Sigmoid colon (tissue), 4 donors: Measurements from ENCODE around the gene BIRC6.

ENCODE experiments used
- EP300 ChIP-seq, 4 donors: sonication (generic); formaldehyde crosslinking; IDR thresholded peaks; one replicate each; pipeline ENCODE4 v1.6.1; 2017; ENCODE audit warnings: antibody characterized with exemption in 4 of 4
- POLR2A ChIP-seq, 2 donors: fragments of 450-650 bp; IDR thresholded peaks; one replicate each; pipeline ENCODE4 v1.6.1; 2016; ENCODE audit warnings: antibody characterized with exemption in 2 of 2, mild to moderate bottlenecking in 2 of 2, moderate library complexity in 2 of 2
- POLR2AphosphoS5 ChIP-seq, 4 donors: sonication (generic); formaldehyde crosslinking; IDR thresholded peaks; one replicate each; pipeline ENCODE4 v1.6.1; 2017; ENCODE audit warnings: antibody characterized with exemption in 4 of 4
- TF ChIP-seq, protein P1 (sequence below), 4 experiments: fragments of 450-650 bp in 3 of 4; fragments of 200-600 bp in 1 of 4; IDR thresholded peaks; one replicate each; pipeline ENCODE4 v1.5.1; 2016 to 2019; ENCODE audit warnings: antibody characterized with exemption in 4 of 4, mild to moderate bottlenecking in 3 of 4, moderate library complexity in 2 of 4

GRCh38 chr2:32310577-32310976, 46.2 kb upstream of the BIRC6 start:
- TF ChIP-seq, protein P1, sequence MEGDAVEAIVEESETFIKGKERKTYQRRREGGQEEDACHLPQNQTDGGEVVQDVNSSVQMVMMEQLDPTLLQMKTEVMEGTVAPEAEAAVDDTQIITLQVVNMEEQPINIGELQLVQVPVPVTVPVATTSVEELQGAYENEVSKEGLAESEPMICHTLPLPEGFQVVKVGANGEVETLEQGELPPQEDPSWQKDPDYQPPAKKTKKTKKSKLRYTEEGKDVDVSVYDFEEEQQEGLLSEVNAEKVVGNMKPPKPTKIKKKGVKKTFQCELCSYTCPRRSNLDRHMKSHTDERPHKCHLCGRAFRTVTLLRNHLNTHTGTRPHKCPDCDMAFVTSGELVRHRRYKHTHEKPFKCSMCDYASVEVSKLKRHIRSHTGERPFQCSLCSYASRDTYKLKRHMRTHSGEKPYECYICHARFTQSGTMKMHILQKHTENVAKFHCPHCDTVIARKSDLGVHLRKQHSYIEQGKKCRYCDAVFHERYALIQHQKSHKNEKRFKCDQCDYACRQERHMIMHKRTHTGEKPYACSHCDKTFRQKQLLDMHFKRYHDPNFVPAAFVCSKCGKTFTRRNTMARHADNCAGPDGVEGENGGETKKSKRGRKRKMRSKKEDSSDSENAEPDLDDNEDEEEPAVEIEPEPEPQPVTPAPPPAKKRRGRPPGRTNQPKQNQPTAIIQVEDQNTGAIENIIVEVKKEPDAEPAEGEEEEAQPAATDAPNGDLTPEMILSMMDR (IDR thresholded peaks at IDR 0.05): no peak
- TF ChIP-seq POLR2A (IDR thresholded peaks at IDR 0.05) (no peak), POLR2AphosphoS5 (IDR thresholded peaks at IDR 0.05) (no peak), EP300 (IDR thresholded peaks at IDR 0.05) (no peak)
